ENCODE results near the gene SCARB1.

SCARB1 gene

DNA sequence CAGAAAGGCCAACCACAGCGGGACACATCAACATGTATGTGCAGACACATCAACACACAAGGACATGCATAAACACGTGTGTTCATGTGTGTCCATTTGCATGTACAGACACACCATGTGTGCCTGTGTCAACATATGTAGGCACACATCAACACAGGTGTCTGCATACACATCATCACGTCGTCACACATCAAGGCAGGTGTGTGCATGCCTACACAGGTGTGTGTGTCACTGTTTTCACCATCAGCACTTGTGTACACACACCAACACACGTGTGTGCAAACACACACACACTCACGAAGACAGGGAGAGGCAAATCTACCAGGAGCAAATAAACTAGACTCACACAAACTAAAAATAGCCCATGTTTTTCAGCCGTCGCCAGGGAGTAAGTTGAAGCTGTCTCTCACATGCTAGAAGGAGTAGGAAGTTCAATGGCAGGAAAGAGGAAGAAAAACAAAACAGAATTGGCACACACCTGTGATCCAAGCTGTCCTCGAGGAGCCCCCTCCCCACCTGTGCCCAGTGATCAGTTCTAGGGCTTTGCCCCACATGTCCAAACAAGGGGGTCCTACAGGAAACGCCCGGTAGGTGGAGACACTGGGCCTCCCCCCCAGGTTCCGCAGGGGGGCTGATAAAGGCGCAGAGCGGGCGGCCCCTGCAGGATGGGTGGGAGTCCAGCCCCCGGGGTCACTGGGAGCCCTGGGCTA lies 7.4 kb downstream of the SCARB1 start:
- Histone ChIP-seq H3K4me1 (ENCODE audit: control insufficient read depth, low read length) (peaks cover 49% of the 10 kb centered on the region), H4K20me1 (ENCODE audit: control insufficient read depth, insufficient read depth, low read depth, low read length) (peaks cover 27% of the 10 kb centered on the region), H3F3A (ENCODE audit: control insufficient read depth, insufficient read depth) (peaks cover 5% of the 10 kb centered on the region; the same call in 1 of the 2 replicates), H3K4me3 (ENCODE audit: low read length) (peak overlapping the region; percentile 28; the same call in 1 of the 2 replicates), H3K27ac (ENCODE audit: low read depth, low read length) (0 out of 2 replicates have a peak overlapping the region, but pooled peaks have one; percentile 11), H3K9me2 (replicated peaks; ENCODE audit: control insufficient read depth, low read length) (no peaks in the 10 kb centered on the region), H3K79me2 (ENCODE audit: control insufficient read depth, low read length) (peaks cover 97% of the 10 kb centered on the region), H3K9me3 (ENCODE audit: control insufficient read depth, insufficient read depth, low read length) (no peaks in the 10 kb centered on the region), H3K4me2 (ENCODE audit: low read length) (peak overlapping the region; percentile 51), H3K36me3 (ENCODE audit: control insufficient read depth, low read length) (peaks cover 81% of the 10 kb centered on the region), H3K27me3 (ENCODE audit: control insufficient read depth, low read length) (no peaks in the 10 kb centered on the region)
- TF ChIP-seq, protein P1, sequence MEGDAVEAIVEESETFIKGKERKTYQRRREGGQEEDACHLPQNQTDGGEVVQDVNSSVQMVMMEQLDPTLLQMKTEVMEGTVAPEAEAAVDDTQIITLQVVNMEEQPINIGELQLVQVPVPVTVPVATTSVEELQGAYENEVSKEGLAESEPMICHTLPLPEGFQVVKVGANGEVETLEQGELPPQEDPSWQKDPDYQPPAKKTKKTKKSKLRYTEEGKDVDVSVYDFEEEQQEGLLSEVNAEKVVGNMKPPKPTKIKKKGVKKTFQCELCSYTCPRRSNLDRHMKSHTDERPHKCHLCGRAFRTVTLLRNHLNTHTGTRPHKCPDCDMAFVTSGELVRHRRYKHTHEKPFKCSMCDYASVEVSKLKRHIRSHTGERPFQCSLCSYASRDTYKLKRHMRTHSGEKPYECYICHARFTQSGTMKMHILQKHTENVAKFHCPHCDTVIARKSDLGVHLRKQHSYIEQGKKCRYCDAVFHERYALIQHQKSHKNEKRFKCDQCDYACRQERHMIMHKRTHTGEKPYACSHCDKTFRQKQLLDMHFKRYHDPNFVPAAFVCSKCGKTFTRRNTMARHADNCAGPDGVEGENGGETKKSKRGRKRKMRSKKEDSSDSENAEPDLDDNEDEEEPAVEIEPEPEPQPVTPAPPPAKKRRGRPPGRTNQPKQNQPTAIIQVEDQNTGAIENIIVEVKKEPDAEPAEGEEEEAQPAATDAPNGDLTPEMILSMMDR (IDR thresholded peaks at IDR 0.05; ENCODE audit: low read depth, low read length, poor library complexity, severe bottlenecking), result peak; percentile 76
- no peak for TF ChIP-seq EZH2phosphoT487 (IDR thresholded peaks at IDR 0.05; ENCODE audit: borderline replicate concordance, low read length)

DNA sequence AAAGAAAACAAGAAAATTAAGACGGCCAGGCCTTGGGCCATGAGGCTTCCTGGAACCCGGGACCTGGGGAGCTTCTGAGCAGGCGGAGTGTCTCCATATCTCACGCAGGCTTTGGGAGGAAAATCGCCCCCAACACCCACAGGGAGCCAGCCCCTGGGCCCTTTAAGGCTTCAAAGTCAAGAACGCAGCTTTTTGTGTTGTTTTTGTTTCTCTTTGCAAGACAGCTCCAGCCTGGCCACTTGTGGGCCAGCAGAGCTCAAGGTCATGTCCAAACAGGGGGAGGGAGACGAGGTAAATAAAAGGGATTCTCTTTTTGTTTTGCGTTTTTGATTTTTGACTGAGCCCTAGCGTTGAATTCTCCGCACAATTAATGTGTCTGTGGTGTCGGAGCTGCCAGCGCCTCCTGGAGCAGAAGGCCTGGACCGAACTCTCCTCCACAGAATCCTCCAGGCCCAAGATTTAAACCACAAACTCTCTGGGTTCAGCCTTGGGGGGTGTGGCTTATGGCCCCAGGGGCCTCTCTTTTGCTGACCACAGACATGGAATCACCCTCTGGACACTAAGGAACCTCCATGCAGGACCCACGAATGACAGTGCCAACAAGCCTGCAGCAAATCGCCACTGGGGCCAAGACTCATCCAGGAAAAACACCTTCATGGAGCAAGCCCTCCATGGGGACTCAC lies 8.2 kb downstream of the SCARB1 start:
- Histone ChIP-seq H3K4me1 (ENCODE audit: control insufficient read depth, low read length) (peaks cover 41% of the 10 kb centered on the region), H3F3A (ENCODE audit: control insufficient read depth, insufficient read depth) (no peaks in the 10 kb centered on the region), H3K9me3 (ENCODE audit: control insufficient read depth, insufficient read depth, low read length) (no peaks in the 10 kb centered on the region), H3K4me2 (ENCODE audit: low read length) (no peak overlapping the region), H3K36me3 (ENCODE audit: control insufficient read depth, low read length) (peaks cover 80% of the 10 kb centered on the region), H3K27ac (ENCODE audit: low read depth, low read length) (no peak overlapping the region), H3K9me2 (replicated peaks; ENCODE audit: control insufficient read depth, low read length) (no peaks in the 10 kb centered on the region), H3K27me3 (ENCODE audit: control insufficient read depth, low read length) (no peaks in the 10 kb centered on the region), H3K79me2 (ENCODE audit: control insufficient read depth, low read length) (peaks cover 97% of the 10 kb centered on the region), H4K20me1 (ENCODE audit: control insufficient read depth, insufficient read depth, low read depth, low read length) (peaks cover 32% of the 10 kb centered on the region), H3K4me3 (ENCODE audit: low read length) (no peak overlapping the region)
- TF ChIP-seq, protein P1 (IDR thresholded peaks at IDR 0.05; ENCODE audit: low read depth, low read length, poor library complexity, severe bottlenecking), result no peak
- TF ChIP-seq EZH2phosphoT487 (IDR thresholded peaks at IDR 0.05; ENCODE audit: borderline replicate concordance, low read length), result no peak

DNA sequence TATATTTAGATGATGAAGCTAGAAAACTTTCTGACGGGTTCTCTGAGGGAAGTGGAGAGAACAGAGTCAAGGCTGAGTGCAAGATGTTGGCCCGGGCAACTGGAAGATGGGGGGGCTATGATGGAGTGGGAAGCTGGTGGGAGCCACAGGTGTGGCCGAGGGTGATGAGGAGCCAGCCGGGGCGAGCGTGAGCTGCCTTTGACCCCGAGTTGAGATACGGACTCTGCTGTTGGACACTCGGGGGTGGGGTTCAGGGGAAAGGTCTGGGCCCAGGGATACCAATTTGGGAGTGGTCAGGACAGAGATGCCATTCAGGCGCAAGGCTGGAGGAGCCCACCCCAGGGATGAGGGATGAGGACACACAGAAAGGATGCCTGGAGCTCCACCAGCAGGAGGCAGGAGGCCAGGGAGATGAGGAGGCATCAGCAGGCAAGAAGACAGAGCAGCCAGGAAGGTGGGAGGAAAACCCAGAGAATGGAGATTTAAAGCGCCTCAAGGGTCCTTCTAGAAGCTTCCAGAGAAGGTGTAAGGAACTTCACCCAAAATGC lies 9.0 kb downstream of the SCARB1 start:
- TF ChIP-seq, protein P1 (IDR thresholded peaks at IDR 0.05; ENCODE audit: low read depth, low read length, poor library complexity, severe bottlenecking), result no peak
- TF ChIP-seq EZH2phosphoT487 (IDR thresholded peaks at IDR 0.05; ENCODE audit: borderline replicate concordance, low read length), result no peak
- Histone ChIP-seq H3K27ac (ENCODE audit: low read depth, low read length) (no peak overlapping the region), H3K9me2 (replicated peaks; ENCODE audit: control insufficient read depth, low read length) (no peaks in the 10 kb centered on the region), H3K9me3 (ENCODE audit: control insufficient read depth, insufficient read depth, low read length) (no peaks in the 10 kb centered on the region), H3F3A (ENCODE audit: control insufficient read depth, insufficient read depth) (no peaks in the 10 kb centered on the region), H3K4me2 (ENCODE audit: low read length) (no peak overlapping the region), H3K27me3 (ENCODE audit: control insufficient read depth, low read length) (no peaks in the 10 kb centered on the region), H3K4me3 (ENCODE audit: low read length) (no peak overlapping the region), H3K4me1 (ENCODE audit: control insufficient read depth, low read length) (peaks cover 34% of the 10 kb centered on the region), H4K20me1 (ENCODE audit: control insufficient read depth, insufficient read depth, low read depth, low read length) (peaks cover 32% of the 10 kb centered on the region), H3K36me3 (ENCODE audit: control insufficient read depth, low read length) (peaks cover 73% of the 10 kb centered on the region), H3K79me2 (ENCODE audit: control insufficient read depth, low read length) (peaks cover 93% of the 10 kb centered on the region)
